ENCODE data around the gene DGKA.

GRCh38 chr12:55984861-55985260, 53.9 kb downstream of the DGKA start:
- no peak for TF ChIP-seq MXI1 (IDR thresholded peaks at IDR 0.05; ENCODE audit: borderline replicate concordance, low read depth, low read length)
- TF ChIP-seq SMC3 (IDR thresholded peaks at IDR 0.05; ENCODE audit: low read depth, low read length): no peak
- TF ChIP-seq POLR2A (IDR thresholded peaks at IDR 0.05; ENCODE audit: low read depth, low read length): no peak
- no peak for TF ChIP-seq CTCF (conservative IDR thresholded peaks at IDR 0.05; ENCODE audit: low read depth, low read length)
- TF ChIP-seq RAD21 (IDR thresholded peaks at IDR 0.05; ENCODE audit: low read length): no peak
- TF ChIP-seq CHD1 (IDR thresholded peaks at IDR 0.05; ENCODE audit: low read depth, low read length): no peak
- TF ChIP-seq FOS (IDR thresholded peaks at IDR 0.05; ENCODE audit: low read depth, low read length): no peak
- no peak for TF ChIP-seq USF2 (IDR thresholded peaks at IDR 0.05; ENCODE audit: low read depth, low read length)
- TF ChIP-seq MAFK (IDR thresholded peaks at IDR 0.05; ENCODE audit: low read depth, low read length): no peak
- no peak for TF ChIP-seq RFX5 (IDR thresholded peaks at IDR 0.05; ENCODE audit: low read depth, low read length)
- no peak for TF ChIP-seq BHLHE40 (IDR thresholded peaks at IDR 0.05; ENCODE audit: low read depth, low read length)

Data from IMR-90 (cell line).